Activated T-helper 2 cell treated with anti-CD3 and anti-CD28 coated beads, Interferon-gamma antibody, Interleukin-2, Interleukin-4, amounts not matched to agents 10 μg/mL and 5 μg/mL and 100 μg/mL, durations not matched to agents 14 hours and 24 hours and 36 hours (primary cell): Measurements from ENCODE around the gene WIPI1. TPM values are rescaled to one million over a fixed set of nuclear protein-coding genes. Genes with fewer than 3 reads are reported as not detected.
A peak's percentile ranks its signal among the peaks of the same experiment; 100 is the strongest.
"Not testable (repeated sequence)": the region's sequence is repeated elsewhere in the genome, so short reads cannot be mapped to it uniquely, and the experiment has no call there.

Experiments
- DNase-seq: peaks from one replicate; pipeline ENCODE4 v3.0.0; 2021; ENCODE audit warnings: low spot score
- H3K27ac Mint-ChIP-seq: one replicate; pipeline ENCODE4 v1.8.0; 2021; ENCODE audit warnings: mixed read lengths
- H3K27me3 Mint-ChIP-seq: one replicate; pipeline ENCODE4 v1.8.0; 2021; ENCODE audit warnings: low read depth, mixed read lengths
- H3K36me3 Mint-ChIP-seq: one replicate; pipeline ENCODE4 v1.8.0; 2021; ENCODE audit warnings: low read depth, mixed read lengths
- H3K4me1 Mint-ChIP-seq: one replicate; pipeline ENCODE4 v1.8.0; 2021; ENCODE audit warnings: low read depth, mixed read lengths
- H3K4me3 Mint-ChIP-seq: one replicate; pipeline ENCODE4 v1.8.0; 2021; ENCODE audit warnings: low read depth, mild to moderate bottlenecking, moderate library complexity, mixed read lengths
- H3K9me3 Mint-ChIP-seq: one replicate; pipeline ENCODE4 v1.8.0; 2021; ENCODE audit warnings: mixed read lengths
- intact Hi-C: fragments of 100-400 bp; cut with micrococcal nuclease; formaldehyde crosslinking; loops from one replicate; pipeline ENCODE4 v1.15.1; 2023
- total RNA-seq: library from RNA; stranded (reverse); gene quantifications from 2 replicates; pipeline ENCODE4 v1.2.3, GENCODE V29; 2022

The WIPI1 gene
- total RNA-seq, 1 donor from 2014 or later: 14.0 TPM

DNA sequence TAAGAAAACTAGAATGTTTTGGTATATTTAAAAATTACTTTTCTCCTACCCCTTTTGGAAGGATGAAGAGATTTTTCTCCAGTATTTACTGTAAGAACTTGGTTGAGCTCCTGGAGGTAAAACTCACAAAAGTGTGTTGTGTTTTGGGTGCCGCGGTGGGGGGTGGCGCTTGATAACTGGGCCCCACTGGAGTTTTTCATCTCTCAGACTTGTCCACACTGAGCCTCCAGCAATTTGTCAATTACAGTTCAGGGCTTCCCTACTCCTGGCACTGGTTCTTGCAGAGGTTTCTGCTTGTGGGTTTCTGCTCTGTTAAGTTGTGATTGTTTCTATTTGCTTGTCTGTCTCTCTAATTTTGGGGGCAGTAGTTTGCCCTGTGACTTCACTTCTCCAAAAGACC, 40.0 kb downstream of the WIPI1 start:
- Mint-ChIP-seq H3K27me3 (no peaks in the 10 kb centered on the region), H3K4me3 (no peak overlapping the region), H3K9me3 (peaks cover 13% of the 10 kb centered on the region), H3K36me3 (peaks cover 51% of the 10 kb centered on the region), H3K4me1 (peaks cover 16% of the 10 kb centered on the region), H3K27ac (no peak overlapping the region)
- no peak for DNase-seq
- intact Hi-C loops: no loop called here

DNA sequence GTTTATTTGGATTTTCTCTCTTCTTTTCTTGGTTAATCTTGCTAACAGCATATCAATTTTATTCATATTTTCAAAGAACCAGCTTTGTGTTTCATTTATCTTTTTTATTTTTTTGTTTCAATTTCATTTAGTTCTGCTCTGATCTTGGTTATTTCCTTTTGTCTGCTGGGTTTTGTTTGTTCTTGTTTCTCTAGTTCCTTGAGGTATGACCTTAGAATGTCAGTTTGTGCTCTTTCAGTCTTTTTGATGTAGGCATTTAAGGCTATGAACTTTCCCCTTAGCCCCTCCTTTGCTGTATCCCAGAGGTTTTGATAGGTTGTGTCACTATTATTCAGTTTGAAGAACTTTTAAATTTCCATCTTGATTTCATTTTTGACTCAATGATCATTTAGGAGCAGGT, 42.4 kb downstream of the WIPI1 start:
- H3K27me3 Mint-ChIP-seq, intact Hi-C loops, DNase-seq: not testable (repeated sequence)
- Mint-ChIP-seq H3K36me3 (peaks cover 44% of the 10 kb centered on the region), H3K4me1 (peaks cover 16% of the 10 kb centered on the region), H3K9me3 (peaks cover 21% of the 10 kb centered on the region), H3K27ac (peak overlapping the region; percentile 56), H3K4me3 (peak overlapping the region; percentile 87)

DNA sequence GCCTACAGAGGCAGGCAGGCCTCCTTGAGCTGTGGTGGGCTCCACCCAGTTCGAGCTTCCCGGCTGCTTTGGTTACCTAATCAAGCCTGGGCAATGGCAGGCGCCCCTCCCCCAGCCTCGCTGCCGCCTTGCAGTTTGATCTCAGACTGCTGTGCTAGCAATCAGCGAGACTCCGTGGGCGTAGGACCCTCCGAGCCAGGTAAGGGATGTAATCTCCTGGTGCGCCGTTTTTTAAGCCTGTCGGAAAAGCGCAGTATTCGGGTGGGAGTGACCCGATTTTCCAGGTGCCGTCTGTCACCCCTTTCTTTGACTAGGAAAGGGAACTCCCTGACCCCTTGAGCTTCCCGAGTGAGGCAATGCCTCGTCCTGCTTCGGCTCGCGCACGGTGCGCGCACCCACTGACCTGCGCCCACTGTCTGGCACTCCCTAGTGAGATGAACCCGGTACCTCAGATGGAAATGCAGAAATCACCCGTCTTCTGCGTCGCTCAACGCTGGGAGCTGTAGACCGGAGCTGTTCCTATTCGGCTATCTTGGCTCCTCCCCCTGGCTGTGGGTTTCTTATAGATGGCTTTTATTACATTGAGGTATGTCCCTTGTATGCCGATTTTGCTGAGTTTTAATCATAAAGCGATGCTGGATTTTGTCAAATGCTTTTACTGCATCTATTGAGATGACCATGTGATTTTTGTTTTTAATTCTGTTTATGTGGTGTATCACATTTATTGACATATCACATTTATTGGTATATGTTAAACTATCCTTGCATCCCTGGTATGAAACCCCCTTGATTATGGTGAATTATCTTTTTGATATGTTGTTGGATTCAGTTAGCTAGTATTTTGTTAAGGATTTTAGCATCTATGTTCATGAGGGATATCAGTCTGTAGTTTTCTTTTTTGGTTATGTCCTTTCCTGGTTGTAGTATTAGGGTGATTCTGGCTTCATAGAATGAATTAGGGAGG, 43.4 kb downstream of the WIPI1 start:
- Mint-ChIP-seq H3K27ac (peak overlapping the region; percentile 65), H3K4me3 (peak overlapping the region; percentile 87), H3K4me1 (peaks cover 16% of the 10 kb centered on the region), H3K9me3 (peaks cover 21% of the 10 kb centered on the region), H3K36me3 (peaks cover 39% of the 10 kb centered on the region)
- DNase-seq: peak; percentile 58
- intact Hi-C loops, H3K27me3 Mint-ChIP-seq: not testable (repeated sequence)

DNA sequence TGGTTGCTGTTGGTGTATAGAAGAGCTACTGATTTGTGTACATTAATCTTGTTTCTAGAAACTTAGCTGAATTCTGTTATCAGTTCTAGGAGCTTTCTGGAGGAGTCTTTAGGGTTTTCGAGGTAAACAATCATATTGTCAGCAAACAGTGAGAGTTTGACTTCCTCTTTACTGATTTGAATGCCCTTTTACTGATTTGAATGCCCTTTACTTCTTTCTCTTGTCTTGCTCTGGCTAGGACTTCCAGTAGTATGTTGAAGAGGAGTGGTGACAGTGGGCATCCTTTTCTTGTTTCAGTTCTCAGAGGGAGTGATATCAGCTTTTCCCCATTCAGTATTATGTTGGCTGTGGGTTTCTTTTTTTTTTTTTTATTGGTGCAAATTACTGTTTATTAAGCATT, 49.6 kb downstream of the WIPI1 start:
- H3K4me1 Mint-ChIP-seq, DNase-seq, H3K27me3 Mint-ChIP-seq, intact Hi-C loops, H3K27ac Mint-ChIP-seq, H3K4me3 Mint-ChIP-seq: not testable (repeated sequence)
- peaks cover 53% of the 10 kb centered on the region for H3K36me3 Mint-ChIP-seq
- H3K9me3 Mint-ChIP-seq: peaks cover 50% of the 10 kb centered on the region

DNA sequence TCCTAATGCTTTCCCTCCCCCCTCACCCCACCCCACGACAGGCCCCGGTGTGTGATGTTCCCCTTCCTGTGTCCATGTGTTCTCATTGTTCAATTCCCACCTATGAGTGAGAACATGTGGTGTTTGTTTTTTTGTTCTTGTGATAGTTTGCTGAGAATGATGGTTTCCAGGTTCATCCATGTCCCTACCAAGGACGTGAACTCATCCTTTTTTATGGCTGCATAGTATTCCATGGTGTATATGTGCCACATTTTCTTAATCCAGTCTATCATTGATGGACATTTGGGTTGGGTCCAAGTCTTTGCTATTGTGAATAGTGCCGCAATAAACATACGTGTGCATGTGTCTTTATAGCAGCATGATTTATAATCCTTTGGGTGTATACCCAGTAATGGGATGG, 53.5 kb downstream of the WIPI1 start:
- H3K4me1 Mint-ChIP-seq: peaks cover 22% of the 10 kb centered on the region
- H3K27me3 Mint-ChIP-seq, intact Hi-C loops, H3K27ac Mint-ChIP-seq, H3K4me3 Mint-ChIP-seq, DNase-seq: not testable (repeated sequence)
- H3K9me3 Mint-ChIP-seq: peaks cover 43% of the 10 kb centered on the region
- peaks cover 48% of the 10 kb centered on the region for H3K36me3 Mint-ChIP-seq

DNA sequence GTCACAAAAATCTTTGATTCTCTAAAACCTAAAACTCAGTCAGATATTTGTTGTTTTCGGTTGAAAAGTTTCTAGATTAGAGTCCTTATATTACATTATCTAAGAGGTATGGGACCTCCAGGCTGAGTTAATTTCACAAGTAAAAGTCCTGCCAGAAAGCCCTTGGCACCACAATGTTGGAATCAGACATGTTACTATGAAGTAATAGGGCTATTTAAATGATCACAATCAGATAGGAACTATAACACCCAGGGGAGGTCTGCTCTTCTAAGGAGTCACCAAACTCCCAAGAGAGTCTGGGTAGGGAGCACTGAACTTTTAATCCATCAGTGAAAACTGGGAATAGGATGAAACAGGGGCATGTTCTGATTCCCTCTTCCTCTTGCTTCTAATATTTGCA, 54.2 kb downstream of the WIPI1 start:
- H3K27ac Mint-ChIP-seq: no peak overlapping the region

DNA sequence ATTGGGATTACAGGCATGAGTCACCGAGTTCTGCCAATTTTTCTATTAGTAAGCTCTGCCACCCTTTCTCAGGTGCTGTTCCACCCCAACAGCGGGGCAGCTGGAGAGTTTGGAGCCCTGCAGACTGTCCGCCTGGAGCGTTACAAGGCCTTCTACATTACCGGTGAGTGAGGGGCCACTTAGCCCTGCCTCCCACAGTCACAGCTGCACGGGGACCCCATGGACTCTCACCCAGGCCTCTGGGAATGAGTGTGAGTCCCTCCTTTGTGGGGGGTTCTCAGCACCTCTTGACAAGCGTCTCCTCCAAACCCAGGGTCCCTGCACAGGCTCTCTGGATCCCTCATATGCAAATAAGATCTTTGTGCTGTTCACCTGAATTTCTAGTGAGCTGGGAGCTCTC, 56.0 kb downstream of the WIPI1 start:
- H3K9me3 Mint-ChIP-seq: peaks cover 26% of the 10 kb centered on the region
- H3K4me3 Mint-ChIP-seq: no peak overlapping the region
- intact Hi-C loops: loop anchor here (2.0 kb wide), 3 partner anchors 44 to 110 kb away; partner anchors contain the start of genes ARSG and SLC16A6
- no peak for DNase-seq
- H3K27ac Mint-ChIP-seq: no peak overlapping the region
- peaks cover 47% of the 10 kb centered on the region for H3K36me3 Mint-ChIP-seq
- peaks cover 31% of the 10 kb centered on the region for H3K4me1 Mint-ChIP-seq
- no peaks in the 10 kb centered on the region for H3K27me3 Mint-ChIP-seq

More for the DNA sequence above, 54.2 kb downstream of the WIPI1 start:
- no peak overlapping the region for H3K4me3 Mint-ChIP-seq
- peaks cover 27% of the 10 kb centered on the region for H3K4me1 Mint-ChIP-seq
- intact Hi-C loops: no loop called here
- H3K27me3 Mint-ChIP-seq: no peaks in the 10 kb centered on the region
- DNase-seq: no peak
- H3K9me3 Mint-ChIP-seq: peaks cover 43% of the 10 kb centered on the region
- H3K36me3 Mint-ChIP-seq: peaks cover 48% of the 10 kb centered on the region

DNA sequence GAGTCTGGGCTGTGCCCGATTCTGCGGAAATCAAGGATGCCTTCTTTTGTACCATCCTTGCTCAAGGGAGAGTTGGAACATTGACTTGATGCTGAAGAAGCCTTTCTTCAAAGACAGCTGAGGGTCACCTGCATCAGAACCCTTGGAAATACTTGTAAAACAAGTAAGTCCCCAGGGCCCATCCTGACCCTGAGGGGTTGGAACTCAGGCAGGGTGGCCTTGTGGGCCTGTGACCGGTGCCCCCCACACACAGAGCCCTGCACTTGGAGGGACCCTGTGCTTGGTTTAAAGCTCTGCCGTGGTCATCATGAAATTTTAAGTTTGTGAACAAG, 56.9 kb downstream of the WIPI1 start:
- H3K36me3 Mint-ChIP-seq: peaks cover 48% of the 10 kb centered on the region
- H3K9me3 Mint-ChIP-seq: peaks cover 17% of the 10 kb centered on the region
- H3K27me3 Mint-ChIP-seq: no peaks in the 10 kb centered on the region
- no peak for DNase-seq
- no peak overlapping the region for H3K4me3 Mint-ChIP-seq
- intact Hi-C loops: loop anchor here (1.0 to 2.0 kb wide), 4 partner anchors 36 to 110 kb away; partner anchors contain the start of genes ARSG and SLC16A6
- H3K4me1 Mint-ChIP-seq: peaks cover 31% of the 10 kb centered on the region
- peak overlapping the region; percentile 79 for H3K27ac Mint-ChIP-seq

DNA sequence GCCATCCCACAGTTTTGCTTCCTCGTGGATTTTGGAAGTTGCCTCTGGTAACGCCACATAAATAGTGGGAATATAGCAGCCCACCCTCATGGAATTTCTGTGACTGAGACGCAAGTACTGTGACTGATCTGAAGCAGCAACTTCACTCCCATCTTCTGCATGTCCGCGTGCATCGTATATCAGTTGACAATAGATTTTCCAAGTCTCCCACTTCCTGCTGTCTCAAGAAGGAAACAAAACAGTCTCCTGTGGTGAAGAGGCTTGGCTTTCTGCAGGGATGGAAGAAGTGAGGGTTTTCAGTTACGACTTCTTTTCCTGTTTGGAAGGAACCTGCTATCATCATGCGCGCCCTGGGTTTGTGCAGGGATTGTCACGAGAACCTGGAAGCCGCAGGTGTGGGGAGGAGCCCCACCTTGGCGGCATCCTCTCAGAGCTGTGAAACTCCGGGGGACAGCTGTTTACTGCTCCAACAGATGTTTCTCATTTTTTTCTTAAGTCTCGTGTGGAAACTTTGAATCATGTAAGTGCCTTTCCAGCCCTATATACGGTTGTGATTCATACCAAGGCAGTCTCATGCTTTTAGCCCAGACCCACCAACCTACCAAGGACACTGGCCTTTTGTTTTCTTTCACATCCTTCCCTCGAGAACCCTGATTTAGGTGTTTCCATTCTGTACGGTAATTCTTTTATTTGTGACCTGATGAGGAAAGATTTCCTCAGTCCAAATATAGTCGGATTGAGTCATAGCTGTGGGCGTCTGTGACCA, 57.5 kb downstream of the WIPI1 start:
- intact Hi-C loops: loop anchor here (1.0 to 5.0 kb wide), 6 partner anchors 36 to 137 kb away; partner anchors contain the start of genes ARSG and SLC16A6
- Mint-ChIP-seq H3K27ac (peak overlapping the region; percentile 79), H3K9me3 (peaks cover 15% of the 10 kb centered on the region), H3K27me3 (no peaks in the 10 kb centered on the region), H3K4me3 (no peak overlapping the region), H3K36me3 (peaks cover 48% of the 10 kb centered on the region), H3K4me1 (peaks cover 31% of the 10 kb centered on the region)
- no peak for DNase-seq

DNA sequence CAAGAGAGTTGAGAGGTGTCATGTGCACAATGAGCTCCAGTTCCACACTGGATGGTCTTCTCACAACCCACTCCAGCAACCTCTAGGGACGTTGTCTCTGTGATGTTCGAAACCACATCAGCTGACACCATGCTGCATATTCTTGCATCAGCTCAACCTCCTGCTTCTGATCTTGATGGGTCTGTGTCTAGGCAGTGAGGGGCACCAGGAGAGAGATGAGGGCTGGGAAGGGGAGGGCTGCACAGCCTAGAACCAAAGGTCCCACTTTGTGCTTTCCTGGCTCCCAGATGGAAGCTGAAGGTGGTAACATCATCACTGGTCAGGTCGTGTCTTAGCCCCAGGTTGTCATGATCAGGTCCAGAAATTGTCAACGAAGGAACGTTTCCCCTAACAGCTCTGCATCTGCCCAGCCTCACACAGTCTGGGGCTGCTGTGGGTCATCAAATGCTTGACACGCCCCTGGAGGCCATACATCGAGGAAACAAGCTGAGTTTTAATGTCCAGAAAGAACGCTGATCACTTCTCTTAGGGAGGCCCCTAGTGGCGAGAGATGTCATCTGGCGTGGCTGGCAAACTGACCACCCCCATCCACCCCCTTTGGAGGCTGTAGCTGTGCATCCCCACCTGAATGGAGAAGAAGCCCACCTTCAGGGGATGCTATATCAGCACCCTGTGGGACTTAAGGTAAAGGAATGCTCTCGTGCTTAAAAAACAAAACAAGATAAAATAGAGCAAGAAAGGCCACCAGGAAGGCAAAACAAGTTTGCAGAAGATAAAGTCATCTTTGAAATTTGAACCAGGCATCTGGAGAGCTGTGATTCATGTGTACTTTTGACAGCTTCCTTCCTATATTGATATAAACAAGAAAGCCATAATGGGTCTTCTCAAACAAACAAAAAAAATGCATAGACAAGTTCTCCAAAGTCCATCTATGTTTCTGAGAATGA, 58.3 kb downstream of the WIPI1 start:
- peaks cover 31% of the 10 kb centered on the region for H3K4me1 Mint-ChIP-seq
- H3K9me3 Mint-ChIP-seq: peaks cover 11% of the 10 kb centered on the region
- no peaks in the 10 kb centered on the region for H3K27me3 Mint-ChIP-seq
- intact Hi-C loops: loop anchor here (1.0 to 5.0 kb wide), 2 partner anchors 63 to 136 kb away; no protein-coding TSS in a partner anchor
- peak; percentile 19 for DNase-seq
- H3K27ac Mint-ChIP-seq: peak overlapping the region; percentile 84
- peak overlapping the region; percentile 39 for H3K4me3 Mint-ChIP-seq
- peaks cover 44% of the 10 kb centered on the region for H3K36me3 Mint-ChIP-seq

DNA sequence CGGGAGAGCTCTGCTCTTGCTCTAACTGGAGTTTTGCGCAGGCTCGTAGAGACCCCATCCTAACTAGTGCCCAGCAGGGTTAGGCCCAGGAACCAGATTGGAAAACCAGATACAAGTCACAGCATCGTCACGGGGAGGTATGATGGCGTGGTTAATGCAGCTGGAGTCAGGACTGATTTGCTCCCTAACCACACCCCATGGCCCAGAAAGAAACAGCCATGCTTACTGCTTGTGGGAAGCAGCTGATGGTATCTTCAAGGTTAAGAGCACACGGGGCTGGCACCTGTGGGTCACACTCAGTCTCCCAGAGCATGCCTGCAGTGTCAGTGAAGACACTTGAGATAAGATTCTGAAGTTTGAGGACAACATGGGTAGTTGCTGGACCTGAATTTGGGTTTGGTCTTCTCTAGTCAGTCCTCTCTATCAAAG, 60.2 kb downstream of the WIPI1 start:
- DNase-seq: no peak
- Mint-ChIP-seq H3K4me1 (peaks cover 31% of the 10 kb centered on the region), H3K36me3 (peaks cover 36% of the 10 kb centered on the region), H3K9me3 (peaks cover 8% of the 10 kb centered on the region), H3K4me3 (no peak overlapping the region), H3K27me3 (no peaks in the 10 kb centered on the region), H3K27ac (no peak overlapping the region)
- intact Hi-C loops: loop anchor here (5.0 kb wide), 1 partner anchor 65 kb away; no protein-coding TSS in a partner anchor
